WERI-Rb-1 (cell line): Measurements from ENCODE around the gene SLC12A7.

ENCODE experiments used
- DNase-seq: peaks from one replicate; pipeline ENCODE4 v3.0.0-alpha.2; 2020
- H3K27ac ChIP-seq: fragments of 250-450 bp; sonication (Bioruptor Pico); 2 replicates; pipeline ENCODE4 v1.5.1; 2020; ENCODE audit warnings: mild to moderate bottlenecking, moderate library complexity
- H3K27me3 ChIP-seq: fragments of 250-450 bp; sonication (Bioruptor Pico); 2 replicates; pipeline ENCODE4 v1.5.1; 2021; ENCODE audit warnings: mild to moderate bottlenecking, low read depth, moderate library complexity; ENCODE audit not compliant: insufficient read depth, severe bottlenecking
- H3K36me3 ChIP-seq: fragments of 250-450 bp; sonication (Bioruptor Pico); 2 replicates; pipeline ENCODE4 v1.5.1; 2020; ENCODE audit warnings: mild to moderate bottlenecking, moderate library complexity
- H3K4me3 ChIP-seq: 2 replicates; pipeline ENCODE4 v1.5.1; 2011; ENCODE audit warnings: low read depth, mild to moderate bottlenecking, control low read depth, low read length
- H3K9me3 ChIP-seq: fragments of 250-450 bp; sonication (Bioruptor Pico); 2 replicates; pipeline ENCODE4 v1.5.1; 2021; ENCODE audit warnings: mild to moderate bottlenecking, moderate library complexity; ENCODE audit not compliant: severe bottlenecking
- TF ChIP-seq, protein P1 (sequence below): IDR thresholded peaks from 2 replicates; pipeline ENCODE4 v1.5.1; 2011; ENCODE audit warnings: low read depth, mild to moderate bottlenecking, control low read depth, inconsistent platforms, low read length

Gene SLC12A7

DNA sequence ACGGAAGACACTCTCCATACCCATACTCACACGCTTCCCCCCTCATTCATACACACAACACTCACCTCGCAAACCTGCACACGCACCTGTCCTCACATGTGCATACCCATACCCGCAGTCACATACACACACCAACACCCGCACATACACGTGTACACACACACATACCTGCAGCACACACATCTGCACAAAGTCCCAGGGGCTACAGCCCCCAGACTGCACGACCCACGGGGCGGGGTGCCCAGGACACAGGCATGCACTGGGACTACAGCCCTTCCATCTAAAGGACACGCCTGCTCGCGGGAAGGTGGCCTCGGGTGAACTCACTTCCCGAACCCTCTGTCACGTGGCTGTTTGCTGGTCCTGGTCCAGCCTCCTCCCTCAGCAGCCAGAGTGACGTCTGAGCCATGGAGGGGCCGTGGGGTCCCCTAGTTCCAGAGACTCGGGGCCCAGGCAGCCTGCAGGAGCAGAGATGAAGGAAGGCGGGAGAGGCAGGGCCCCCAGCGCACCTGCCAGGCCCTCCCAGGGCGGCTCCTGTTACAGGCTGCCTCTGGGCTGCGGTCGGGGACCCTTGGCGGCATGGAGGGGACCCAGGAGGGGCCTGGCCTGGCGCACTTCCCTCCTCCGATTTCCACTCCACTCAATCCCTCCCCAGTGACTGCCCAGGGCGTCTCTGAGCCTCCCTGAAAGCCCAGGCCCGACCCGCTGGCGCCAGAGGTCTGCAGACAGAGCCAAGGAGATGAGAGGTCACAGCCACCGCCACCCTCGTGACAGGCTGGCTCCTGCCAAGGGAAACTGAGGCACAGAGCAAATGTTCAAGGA is 8.1 kb downstream of the SLC12A7 start:
- Histone ChIP-seq H3K9me3 (no peaks in the 10 kb centered on the region), H3K27ac (no peak overlapping the region; the same call in 1 of the 2 replicates), H3K27me3 (no peaks in the 10 kb centered on the region), H3K36me3 (peaks cover 14% of the 10 kb centered on the region), H3K4me3 (no peak overlapping the region)
- TF ChIP-seq, protein P1, sequence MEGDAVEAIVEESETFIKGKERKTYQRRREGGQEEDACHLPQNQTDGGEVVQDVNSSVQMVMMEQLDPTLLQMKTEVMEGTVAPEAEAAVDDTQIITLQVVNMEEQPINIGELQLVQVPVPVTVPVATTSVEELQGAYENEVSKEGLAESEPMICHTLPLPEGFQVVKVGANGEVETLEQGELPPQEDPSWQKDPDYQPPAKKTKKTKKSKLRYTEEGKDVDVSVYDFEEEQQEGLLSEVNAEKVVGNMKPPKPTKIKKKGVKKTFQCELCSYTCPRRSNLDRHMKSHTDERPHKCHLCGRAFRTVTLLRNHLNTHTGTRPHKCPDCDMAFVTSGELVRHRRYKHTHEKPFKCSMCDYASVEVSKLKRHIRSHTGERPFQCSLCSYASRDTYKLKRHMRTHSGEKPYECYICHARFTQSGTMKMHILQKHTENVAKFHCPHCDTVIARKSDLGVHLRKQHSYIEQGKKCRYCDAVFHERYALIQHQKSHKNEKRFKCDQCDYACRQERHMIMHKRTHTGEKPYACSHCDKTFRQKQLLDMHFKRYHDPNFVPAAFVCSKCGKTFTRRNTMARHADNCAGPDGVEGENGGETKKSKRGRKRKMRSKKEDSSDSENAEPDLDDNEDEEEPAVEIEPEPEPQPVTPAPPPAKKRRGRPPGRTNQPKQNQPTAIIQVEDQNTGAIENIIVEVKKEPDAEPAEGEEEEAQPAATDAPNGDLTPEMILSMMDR: no peak
- DNase-seq: no peak

DNA sequence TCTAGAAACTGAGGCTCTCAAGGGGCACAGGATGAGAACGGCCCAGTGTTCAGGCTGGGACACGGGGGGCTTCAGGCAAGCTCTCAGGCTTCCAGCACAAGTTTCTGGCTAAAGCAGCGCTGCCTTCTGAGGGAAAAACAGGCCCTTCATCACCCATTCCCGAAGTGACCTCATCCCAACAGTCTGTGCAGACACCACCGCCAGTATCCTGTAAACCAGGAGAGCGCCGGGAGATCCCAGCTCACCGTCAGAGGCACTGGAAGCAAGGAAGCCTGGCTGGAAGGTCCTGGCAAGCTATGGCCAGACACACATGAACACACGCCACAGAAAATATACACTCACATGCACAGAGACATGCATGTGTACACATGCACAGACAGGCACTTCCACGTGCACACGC is 8.8 kb downstream of the SLC12A7 start:
- no peaks in the 10 kb centered on the region for H3K27me3 ChIP-seq
- H3K4me3 ChIP-seq: no peak overlapping the region
- no peaks in the 10 kb centered on the region for H3K9me3 ChIP-seq
- peaks cover 10% of the 10 kb centered on the region for H3K36me3 ChIP-seq
- no peak for DNase-seq
- TF ChIP-seq, protein P1: no peak
- peak overlapping the region; percentile 83 for H3K27ac ChIP-seq

DNA sequence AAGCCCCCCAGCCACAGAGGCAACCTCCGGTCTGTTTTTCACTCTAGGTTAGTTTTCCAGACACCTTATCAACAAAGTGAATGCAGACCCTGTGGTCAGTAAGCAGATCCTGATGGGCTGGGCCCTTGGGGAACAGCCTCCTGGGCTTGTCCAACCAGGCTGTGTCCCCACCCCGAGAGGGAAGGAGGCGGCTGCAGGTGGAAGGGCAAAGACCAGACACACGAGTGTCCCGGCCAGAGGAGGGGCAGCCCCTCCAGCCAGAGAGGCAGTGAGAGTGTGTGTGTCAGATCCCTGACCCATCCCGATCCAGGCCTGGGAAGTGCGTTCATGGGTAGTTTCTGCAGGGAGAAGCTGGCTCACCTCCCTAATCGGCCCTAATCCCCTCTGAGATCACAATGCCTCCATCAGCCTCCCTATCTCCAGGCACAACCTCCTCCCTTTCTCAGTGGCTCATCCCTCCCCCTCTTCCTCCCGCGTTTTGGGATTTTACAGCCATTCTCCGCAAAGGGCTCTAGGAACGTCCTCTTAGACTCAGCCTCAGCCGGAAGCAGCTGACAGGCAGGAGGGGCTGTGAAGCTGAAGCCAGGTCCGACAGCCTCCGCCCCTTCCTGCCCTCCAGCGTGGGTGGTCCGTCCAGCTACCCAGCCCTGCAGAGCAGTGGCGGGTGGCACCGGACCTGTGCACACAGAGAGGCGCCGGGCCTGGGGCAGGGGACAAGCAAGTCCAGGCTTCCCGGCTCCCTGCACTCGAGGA is 9.7 kb downstream of the SLC12A7 start:
- TF ChIP-seq, protein P1: no peak
- DNase-seq: peak; percentile 93
- peak overlapping the region; percentile 7 for H3K4me3 ChIP-seq
- H3K27ac ChIP-seq: peak overlapping the region; percentile 83
- no peaks in the 10 kb centered on the region for H3K27me3 ChIP-seq
- peaks cover 9% of the 10 kb centered on the region for H3K36me3 ChIP-seq
- H3K9me3 ChIP-seq: no peaks in the 10 kb centered on the region

DNA sequence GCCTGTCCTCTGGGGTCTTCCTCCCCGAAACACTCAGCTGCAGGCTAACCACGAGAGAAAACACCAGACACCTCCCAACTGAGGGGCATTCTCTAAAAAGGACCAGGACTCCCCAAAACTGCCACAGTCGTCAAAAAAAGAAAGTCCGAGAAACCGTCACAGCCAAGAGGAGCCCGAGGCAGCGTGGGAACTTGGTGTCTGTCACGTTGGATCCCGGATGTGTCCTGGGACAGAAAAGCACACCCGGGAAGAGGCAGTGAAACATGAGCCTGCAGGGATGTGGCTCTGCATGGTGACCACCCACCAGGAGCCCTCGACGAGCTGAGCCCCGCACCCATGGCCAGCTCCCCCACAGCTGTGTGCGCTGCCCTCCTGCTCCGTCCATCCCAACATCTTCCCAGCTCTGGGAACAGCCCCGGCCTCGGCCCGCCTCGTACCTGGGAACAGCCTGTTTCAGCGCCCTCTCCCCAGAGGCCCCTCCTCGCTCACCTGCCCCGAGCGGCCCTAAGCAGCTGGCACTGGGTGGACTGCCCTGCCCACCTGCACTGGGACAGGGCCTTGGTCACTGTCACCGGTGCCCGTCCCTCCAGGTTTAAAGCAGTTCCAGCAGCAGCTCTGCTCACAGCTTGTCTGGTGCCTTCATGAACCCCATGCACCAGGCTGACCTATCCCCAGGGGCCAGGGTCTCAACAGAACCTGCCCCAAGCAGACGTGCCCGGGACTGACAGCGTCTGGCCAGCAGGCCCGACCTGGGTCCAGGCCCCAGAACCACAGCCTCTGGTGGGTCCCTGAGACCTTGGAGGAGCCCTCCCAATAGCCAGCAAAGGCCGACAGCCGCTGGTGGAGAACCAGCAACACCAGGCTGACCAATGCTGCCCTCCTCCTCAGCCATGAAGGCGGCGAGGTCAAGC is 10.9 kb downstream of the SLC12A7 start:
- no peaks in the 10 kb centered on the region for H3K27me3 ChIP-seq
- H3K4me3 ChIP-seq: no peak overlapping the region
- no peak for DNase-seq
- no peaks in the 10 kb centered on the region for H3K9me3 ChIP-seq
- peak overlapping the region; percentile 83 for H3K27ac ChIP-seq
- TF ChIP-seq, protein P1: no peak
- peaks cover 6% of the 10 kb centered on the region for H3K36me3 ChIP-seq

GRCh38 chr5:1099926-1100663 is 11.8 kb downstream of the SLC12A7 start:
- H3K9me3 ChIP-seq: no peaks in the 10 kb centered on the region
- H3K27me3 ChIP-seq: no peaks in the 10 kb centered on the region
- TF ChIP-seq, protein P1: no peak
- H3K27ac ChIP-seq: no peak overlapping the region
- H3K36me3 ChIP-seq: peaks cover 10% of the 10 kb centered on the region
- H3K4me3 ChIP-seq: no peak overlapping the region
- no peak for DNase-seq
